H1 (cell line): ENCODE measurements around the gene FKBP10. TPM values are rescaled to one million over a fixed set of nuclear protein-coding genes. Genes with fewer than 3 reads are reported as not detected.

Experiments used
- CTCF ChIP-seq, 3 experiments: IDR thresholded peaks; 1 replicate in 2 of 3; 2 replicates in 1 of 3; pipeline versions ENCODE4 v1.5.1 to v1.6.1; 2011; ENCODE audit warnings: low read length in 3 of 3, mild to moderate bottlenecking in 3 of 3, inconsistent platforms in 2 of 3, low read depth in 1 of 3, moderate library complexity in 1 of 3; ENCODE audit not compliant: insufficient read depth in 1 of 3; ENCODE audit errors: control extremely low read depth in 1 of 3
- JUND ChIP-seq: IDR thresholded peaks from 2 replicates; pipeline ENCODE4 v1.6.1; 2011; ENCODE audit warnings: mild to moderate bottlenecking, improper control_type of control experiment, low read length
- RXRA ChIP-seq: IDR thresholded peaks from 2 replicates; pipeline ENCODE4 v1.6.1; 2011; ENCODE audit warnings: low read depth, mild to moderate bottlenecking, low read length, moderate library complexity; ENCODE audit not compliant: insufficient read depth
- polyA plus RNA-seq, 7 experiments: library from polyadenylated mRNA; depleted of rRNA in 3 of 7; stranded (reverse) in 5 of 7; unstranded in 2 of 7; fragments of >200 nt in 5 of 7; fragments of 200-250 nt in 2 of 7; gene quantifications; 1 replicate in 5 of 7; 2 replicates in 1 of 7; 4 replicates in 1 of 7; pipeline versions ENCODE4 v1.2.1 to v1.2.3, GENCODE V29; 2011 to 2013; ENCODE audit warnings: missing spikeins in 2 of 7, mixed read lengths in 2 of 7
- total RNA-seq: library from RNA; stranded (reverse); fragmentation: NEBNext Ultra II Directional; extraction: Animal tissue kit (Norgen Biotek cat#: 25700); gene quantifications from 2 replicates; pipeline ENCODE4 v1.2.1, GENCODE V29; 2021

The FKBP10 gene
- total and polyA plus RNA-seq, 2 of the 8 experiments (the other 6 are each of a cell fraction or from before 2014, with no cell fraction given): 173 to 283 TPM

GRCh38 chr17:41769346-41769862, 43.4 kb upstream of the FKBP10 start (continued):
- TF ChIP-seq RXRA (no peak), JUND (no peak), CTCF (IDR thresholded peaks at IDR 0.05; ENCODE audit: control extremely low read depth in 1 of 3, insufficient read depth in 1 of 3, low read depth in 1 of 3, low read length in 3 of 3) (no peak)
